GM12878 (cell line): ENCODE data around the gene ACP4. TPM values are rescaled to one million over a fixed set of nuclear protein-coding genes. Genes with fewer than 3 reads are reported as not detected.
A peak's percentile ranks its signal among the peaks of the same experiment; 100 is the strongest.

ENCODE experiments used
- ATF7 ChIP-seq: fragments of 450-650 bp; IDR thresholded peaks from 2 replicates; pipeline ENCODE4 v1.6.1; 2016; ENCODE audit warnings: low read depth, mild to moderate bottlenecking
- EZH2 ChIP-seq: IDR thresholded peaks from 2 replicates; pipeline ENCODE4 v1.6.1; 2012; ENCODE audit warnings: low read depth, mild to moderate bottlenecking, control low read depth, inconsistent platforms, low read length, borderline replicate concordance; ENCODE audit not compliant: control insufficient read depth
- FOS ChIP-seq: IDR thresholded peaks from 3 replicates; pipeline ENCODE4 v1.6.1; 2011; ENCODE audit warnings: borderline replicate concordance; ENCODE audit not compliant: insufficient read length; ENCODE audit errors: extremely low read depth
- FOXK2 ChIP-seq: fragments of 450-650 bp; IDR thresholded peaks from 2 replicates; pipeline ENCODE4 v1.6.1; 2017; ENCODE audit warnings: mild to moderate bottlenecking, moderate library complexity
- LARP7 ChIP-seq: fragments of 450-650 bp; IDR thresholded peaks from 2 replicates; pipeline ENCODE4 v1.6.1; 2017; ENCODE audit warnings: mild to moderate bottlenecking
- MEF2A ChIP-seq: IDR thresholded peaks from 2 replicates; pipeline ENCODE4 v1.6.1; 2011; ENCODE audit warnings: low read depth, mild to moderate bottlenecking, low read length, moderate library complexity; ENCODE audit not compliant: insufficient read depth
- MXI1 ChIP-seq: fragments of 150-350 bp; IDR thresholded peaks from 2 replicates; pipeline ENCODE4 v1.6.1; 2011; ENCODE audit warnings: low read depth, mild to moderate bottlenecking, inconsistent platforms, low read length, improper control_type of control experiment
- MYC ChIP-seq: IDR thresholded peaks from 2 replicates; pipeline ENCODE4 v1.6.1; 2011; ENCODE audit warnings: mild to moderate bottlenecking, low read length, moderate library complexity, inconsistent platforms; ENCODE audit not compliant: insufficient read depth, insufficient replicate concordance, insufficient read length, severe bottlenecking
- NFYB ChIP-seq: IDR thresholded peaks from 2 replicates; pipeline ENCODE4 v1.6.1; 2011; ENCODE audit warnings: low read depth, mild to moderate bottlenecking, low read length, improper control_type of control experiment, moderate library complexity; ENCODE audit not compliant: insufficient read depth
- POLR2AphosphoS5 ChIP-seq: IDR thresholded peaks from 2 replicates; pipeline ENCODE4 v1.6.1; 2011; ENCODE audit warnings: mild to moderate bottlenecking, low read length, inconsistent platforms
- RBBP5 ChIP-seq: fragments of 200-600 bp; sonication (generic); conservative IDR thresholded peaks from 2 replicates; pipeline ENCODE4 v1.6.1; 2016
- RFX5 ChIP-seq: IDR thresholded peaks from 2 replicates; pipeline ENCODE4 v1.6.1; 2011; ENCODE audit warnings: low read depth, low read length, improper control_type of control experiment
- SMAD1 ChIP-seq: fragments of 450-650 bp; IDR thresholded peaks from 2 replicates; pipeline ENCODE4 v1.6.1; 2018; ENCODE audit warnings: mild to moderate bottlenecking, low read depth; ENCODE audit not compliant: partially characterized antibody
- SMARCA5 ChIP-seq: fragments of 450-650 bp; IDR thresholded peaks from 2 replicates; pipeline ENCODE4 v1.6.1; 2017; ENCODE audit warnings: mild to moderate bottlenecking
- SP1 ChIP-seq: IDR thresholded peaks from one replicate; pipeline ENCODE4 v1.6.1; 2011; ENCODE audit warnings: low read depth, low read length
- TAF1 ChIP-seq: IDR thresholded peaks from 2 replicates; pipeline ENCODE4 v1.6.1; 2011; ENCODE audit warnings: mild to moderate bottlenecking, low read depth, low read length, borderline replicate concordance
- TCF12 ChIP-seq: IDR thresholded peaks from 2 replicates; pipeline ENCODE4 v1.6.1; 2011; ENCODE audit warnings: low read depth, mild to moderate bottlenecking, low read length
- TCF3 ChIP-seq: IDR thresholded peaks from 2 replicates; pipeline ENCODE4 v1.6.1; 2012; ENCODE audit warnings: low read depth, mild to moderate bottlenecking, low read length, borderline replicate concordance; ENCODE audit not compliant: insufficient read depth
- WRNIP1 ChIP-seq: IDR thresholded peaks from 2 replicates; pipeline ENCODE4 v1.6.1; 2011; ENCODE audit warnings: low read depth, low read length, improper control_type of control experiment, borderline replicate concordance
- ZNF384 ChIP-seq: IDR thresholded peaks from 2 replicates; pipeline ENCODE4 v1.6.1; 2012; ENCODE audit warnings: low read depth, mild to moderate bottlenecking, low read length, improper control_type of control experiment, borderline replicate concordance
- ZZZ3 ChIP-seq: IDR thresholded peaks from 2 replicates; pipeline ENCODE4 v1.6.1; 2011; ENCODE audit warnings: low read depth; ENCODE audit not compliant: control insufficient read depth, insufficient read length
- polyA plus RNA-seq, 11 experiments: library from polyadenylated mRNA; depleted of rRNA in 4 of 11; unstranded in 6 of 11; stranded (reverse) in 5 of 11; fragments of >200 nt; fragmentation: Nextera tagmentation in 4 of 11; fragmentation: Illumina TruSeq in 1 of 11; extraction: Ambion mirVana in 4 of 11; extraction: Trizol in 1 of 11; gene quantifications; 1 replicate in 1 of 11; 2 replicates in 10 of 11; pipeline versions ENCODE4 v1.2.1 to v1.2.3, GENCODE V29; 2011 to 2016; ENCODE audit warnings: inconsistent platforms in 2 of 11, missing spikeins in 2 of 11, low read depth in 1 of 11
- total RNA-seq, 4 experiments: library from RNA; depleted of rRNA in 3 of 4; stranded (reverse); fragments of >200 nt in 3 of 4; fragmentation: Illumina TruSeq in 1 of 4; extraction: Trizol in 1 of 4; gene quantifications; 2 replicates each; pipeline versions ENCODE4 v1.2.1 to v1.2.3, GENCODE V29; 2013 to 2021
- TF ChIP-seq, protein P1 (sequence below): fragments of 450-650 bp; formaldehyde crosslinking; IDR thresholded peaks from 2 replicates; pipeline ENCODE4 v1.5.0; 2022; ENCODE audit warnings: mild to moderate bottlenecking, missing genetic modification characterization
- TF ChIP-seq, protein P2 (sequence below): fragments of 450-650 bp; formaldehyde crosslinking; IDR thresholded peaks from 2 replicates; pipeline ENCODE4 v1.4.0; 2022; ENCODE audit warnings: mild to moderate bottlenecking, moderate library complexity
- TF ChIP-seq, protein P3 (sequence below): IDR thresholded peaks from 2 replicates; pipeline ENCODE4 v1.6.1; 2011; ENCODE audit warnings: low read depth, mild to moderate bottlenecking, low read length, moderate library complexity, borderline replicate concordance; ENCODE audit errors: extremely low read depth

The ACP4 gene
- total and polyA plus RNA-seq, 10 of the 15 experiments (the other 5 are each of a cell fraction or from before 2014, with no cell fraction given): not detected

DNA sequence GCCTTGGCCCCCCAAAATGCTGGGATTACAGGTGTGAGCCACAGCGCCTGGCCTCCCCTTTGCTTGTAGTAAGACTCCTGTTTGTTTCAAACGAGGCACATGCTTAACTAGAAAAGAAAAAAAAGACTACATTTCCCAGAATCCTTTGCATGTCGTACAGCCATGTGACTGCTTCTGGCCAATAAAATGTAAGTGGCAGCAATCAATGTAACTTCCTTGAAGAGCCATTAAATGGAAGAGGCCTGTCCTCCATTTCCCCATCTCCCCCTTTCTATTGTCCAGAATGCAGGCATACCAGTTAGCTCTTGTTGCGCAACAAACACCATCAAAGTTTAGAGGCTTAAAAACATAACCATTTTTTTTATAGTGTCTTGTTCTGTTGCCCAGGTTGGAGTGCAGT, 30.3 kb upstream of the ACP4 start (continued):
- TF ChIP-seq EZH2: no peak
- no peak for TF ChIP-seq TAF1
- TF ChIP-seq SMAD1: no peak
- TF ChIP-seq MXI1: no peak
- TF ChIP-seq NFYB: peak; percentile 97
- no peak for TF ChIP-seq SP1
- no peak for TF ChIP-seq MYC
- TF ChIP-seq FOS: peak; percentile 6
- no peak for TF ChIP-seq LARP7
- TF ChIP-seq ZNF384: no peak
- TF ChIP-seq MEF2A: no peak
- TF ChIP-seq, protein P1, sequence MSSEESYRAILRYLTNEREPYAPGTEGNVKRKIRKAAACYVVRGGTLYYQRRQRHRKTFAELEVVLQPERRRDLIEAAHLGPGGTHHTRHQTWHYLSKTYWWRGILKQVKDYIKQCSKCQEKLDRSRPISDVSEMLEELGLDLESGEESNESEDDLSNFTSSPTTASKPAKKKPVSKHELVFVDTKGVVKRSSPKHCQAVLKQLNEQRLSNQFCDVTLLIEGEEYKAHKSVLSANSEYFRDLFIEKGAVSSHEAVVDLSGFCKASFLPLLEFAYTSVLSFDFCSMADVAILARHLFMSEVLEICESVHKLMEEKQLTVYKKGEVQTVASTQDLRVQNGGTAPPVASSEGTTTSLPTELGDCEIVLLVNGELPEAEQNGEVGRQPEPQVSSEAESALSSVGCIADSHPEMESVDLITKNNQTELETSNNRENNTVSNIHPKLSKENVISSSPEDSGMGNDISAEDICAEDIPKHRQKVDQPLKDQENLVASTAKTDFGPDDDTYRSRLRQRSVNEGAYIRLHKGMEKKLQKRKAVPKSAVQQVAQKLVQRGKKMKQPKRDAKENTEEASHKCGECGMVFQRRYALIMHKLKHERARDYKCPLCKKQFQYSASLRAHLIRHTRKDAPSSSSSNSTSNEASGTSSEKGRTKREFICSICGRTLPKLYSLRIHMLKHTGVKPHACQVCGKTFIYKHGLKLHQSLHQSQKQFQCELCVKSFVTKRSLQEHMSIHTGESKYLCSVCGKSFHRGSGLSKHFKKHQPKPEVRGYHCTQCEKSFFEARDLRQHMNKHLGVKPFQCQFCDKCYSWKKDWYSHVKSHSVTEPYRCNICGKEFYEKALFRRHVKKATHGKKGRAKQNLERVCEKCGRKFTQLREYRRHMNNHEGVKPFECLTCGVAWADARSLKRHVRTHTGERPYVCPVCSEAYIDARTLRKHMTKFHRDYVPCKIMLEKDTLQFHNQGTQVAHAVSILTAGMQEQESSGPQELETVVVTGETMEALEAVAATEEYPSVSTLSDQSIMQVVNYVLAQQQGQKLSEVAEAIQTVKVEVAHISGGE (CRISPR knock-in tag): no peak
- TF ChIP-seq TCF12: no peak
- no peak for TF ChIP-seq FOXK2
- no peak for TF ChIP-seq POLR2AphosphoS5
- TF ChIP-seq RFX5: no peak
- TF ChIP-seq, protein P2, sequence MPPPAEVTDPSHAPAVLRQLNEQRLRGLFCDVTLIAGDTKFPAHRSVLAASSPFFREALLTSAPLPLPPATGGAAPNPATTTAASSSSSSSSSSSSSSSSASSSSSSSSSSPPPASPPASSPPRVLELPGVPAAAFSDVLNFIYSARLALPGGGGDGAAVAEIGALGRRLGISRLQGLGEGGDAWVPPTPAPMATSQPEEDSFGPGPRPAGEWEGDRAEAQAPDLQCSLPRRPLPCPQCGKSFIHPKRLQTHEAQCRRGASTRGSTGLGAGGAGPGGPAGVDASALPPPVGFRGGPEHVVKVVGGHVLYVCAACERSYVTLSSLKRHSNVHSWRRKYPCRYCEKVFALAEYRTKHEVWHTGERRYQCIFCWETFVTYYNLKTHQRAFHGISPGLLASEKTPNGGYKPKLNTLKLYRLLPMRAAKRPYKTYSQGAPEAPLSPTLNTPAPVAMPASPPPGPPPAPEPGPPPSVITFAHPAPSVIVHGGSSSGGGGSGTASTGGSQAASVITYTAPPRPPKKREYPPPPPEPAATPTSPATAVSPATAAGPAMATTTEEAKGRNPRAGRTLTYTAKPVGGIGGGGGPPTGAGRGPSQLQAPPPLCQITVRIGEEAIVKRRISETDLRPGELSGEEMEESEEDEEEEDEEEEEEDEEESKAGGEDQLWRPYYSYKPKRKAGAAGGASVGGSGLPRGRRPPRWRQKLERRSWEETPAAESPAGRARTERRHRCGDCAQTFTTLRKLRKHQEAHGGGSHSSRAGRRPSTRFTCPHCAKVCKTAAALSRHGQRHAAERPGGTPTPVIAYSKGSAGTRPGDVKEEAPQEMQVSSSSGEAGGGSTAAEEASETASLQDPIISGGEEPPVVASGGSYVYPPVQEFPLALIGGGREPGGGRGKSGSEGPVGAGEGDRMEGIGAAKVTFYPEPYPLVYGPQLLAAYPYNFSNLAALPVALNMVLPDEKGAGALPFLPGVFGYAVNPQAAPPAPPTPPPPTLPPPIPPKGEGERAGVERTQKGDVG (CRISPR knock-in tag): no peak
- no peak for TF ChIP-seq SMARCA5
- TF ChIP-seq ATF7: no peak
- no peak for TF ChIP-seq RBBP5
- no peak for TF ChIP-seq ZZZ3
- TF ChIP-seq WRNIP1: no peak
- TF ChIP-seq TCF3: no peak
- TF ChIP-seq, protein P3, sequence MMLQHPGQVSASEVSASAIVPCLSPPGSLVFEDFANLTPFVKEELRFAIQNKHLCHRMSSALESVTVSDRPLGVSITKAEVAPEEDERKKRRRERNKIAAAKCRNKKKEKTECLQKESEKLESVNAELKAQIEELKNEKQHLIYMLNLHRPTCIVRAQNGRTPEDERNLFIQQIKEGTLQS: peak; percentile 48; the same call in 1 of the 2 replicates
